Left lung (tissue), 10 donors: ENCODE data around the gene GCGR. TPM values are rescaled to one million over a fixed set of nuclear protein-coding genes. Genes with fewer than 3 reads are reported as not detected.

Source experiments
- ATAC-seq: fragments of 200-7000 bp; cut with Tn5 transposase; one replicate; pipeline ENCODE4 v1.9.1; 2020; ENCODE audit warnings: moderate library complexity
- DNase-seq, 4 donors: peaks; one replicate each; pipeline ENCODE4 v3.0.0-alpha.2; 2013 to 2020
- H3K27ac ChIP-seq, 2 donors: fragments of 200-600 bp; sonication (generic) in 1 of 2; one replicate each; pipeline versions ENCODE4 v1.5.0 to v1.8.0; 2020 to 2021
- H3K27me3 ChIP-seq, 2 donors: fragments of 200-600 bp; sonication (generic) in 1 of 2; one replicate each; pipeline versions ENCODE4 v1.5.0 to v1.8.0; 2020 to 2021
- H3K36me3 ChIP-seq, 2 donors: fragments of 200-600 bp; sonication (generic) in 1 of 2; one replicate each; pipeline versions ENCODE4 v1.5.0 to v1.8.0; 2020 to 2021
- H3K4me1 ChIP-seq, 2 donors: fragments of 200-600 bp; one replicate each; pipeline ENCODE4 v1.8.0; 2021
- H3K4me3 ChIP-seq, 2 donors: fragments of 200-600 bp; sonication (generic) in 1 of 2; one replicate each; pipeline versions ENCODE4 v1.5.0 to v1.8.0; 2020 to 2021; ENCODE audit warnings: mild to moderate bottlenecking in 1 of 2
- H3K9me3 ChIP-seq, 2 donors: fragments of 200-600 bp; sonication (generic) in 1 of 2; one replicate each; pipeline versions ENCODE4 v1.5.0 to v1.8.0; 2020 to 2021
- intact Hi-C, 2 donors: fragments of 100-400 bp; cut with DNase I; formaldehyde crosslinking; loops; one replicate each; pipeline versions ENCODE4 v1.11.2 to v1.14.2; 2022
- polyA plus RNA-seq, 6 donors: library from polyadenylated mRNA; unstranded; fragments of 120-200 nt; gene quantifications; one replicate each; pipeline ENCODE4 v1.2.1, GENCODE V29; 2013; ENCODE audit not compliant: insufficient read length in 6 of 6
- total RNA-seq, 2 donors: library from RNA; stranded (reverse); fragmentation: NEBNext Ultra II Directional; extraction: Animal tissue kit (Norgen Biotek cat#: 25700); gene quantifications; one replicate each; pipeline ENCODE4 v1.2.1, GENCODE V29; 2021
- TF ChIP-seq, protein P1 (sequence below), 2 donors: fragments of 200-600 bp; sonication (generic) in 1 of 2; IDR thresholded peaks; one replicate each; pipeline versions ENCODE4 v1.5.0 to v1.8.0; 2021; ENCODE audit warnings: antibody characterized with exemption in 2 of 2
- donor health status: DM: no; HTN: yes; CAD: no.
- donor health status: DM: no; HTN: no; CAD: no.

GCGR gene
- total and polyA plus RNA-seq, 8 donors = 0.13 to 0.37 (median 0.26) TPM; not detected in 3

DNA sequence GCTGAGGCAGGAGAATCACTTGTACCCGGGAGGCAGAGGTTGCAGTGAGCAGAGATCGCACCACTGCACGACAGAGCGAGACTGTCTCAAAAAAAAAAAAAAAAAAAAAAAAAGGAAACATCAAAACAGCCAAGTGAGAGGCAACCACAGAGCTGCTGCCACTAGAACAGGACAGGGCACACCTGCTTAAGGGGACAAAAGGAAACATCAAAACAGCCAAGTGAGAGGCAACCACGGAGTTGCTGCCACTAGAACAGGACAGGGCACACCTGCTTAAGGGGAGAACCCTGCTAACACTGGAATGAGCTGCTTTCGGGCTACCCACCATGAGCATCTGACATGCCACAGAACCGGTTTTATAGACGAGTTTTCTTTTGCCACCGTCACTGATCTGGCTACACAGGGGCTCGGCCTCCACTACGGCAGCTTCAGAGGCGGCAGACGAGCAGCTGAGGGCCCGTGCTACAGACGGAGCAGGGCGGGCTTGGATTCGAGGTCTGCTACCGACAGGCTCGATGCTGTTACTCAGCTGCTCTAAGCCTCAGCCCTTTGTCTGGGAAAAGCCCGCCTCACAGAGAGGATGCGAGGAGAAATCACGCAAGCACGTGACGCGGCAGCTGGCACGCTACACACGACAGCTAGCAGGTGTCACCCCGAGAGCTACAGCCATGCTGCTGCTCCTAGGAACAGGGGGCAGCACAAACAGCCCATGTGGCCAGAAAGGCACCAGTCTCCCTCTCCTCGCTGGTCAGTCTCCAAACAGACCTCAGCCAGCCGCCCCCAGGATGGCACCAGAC lies 54.4 kb downstream of the GCGR start:
- ATAC-seq = no peak
- Histone ChIP-seq H3K27me3 (no peaks in the 10 kb centered on the region), H3K4me1 (peaks cover 16 to 71% of the 10 kb centered on the region in 2 donors), H3K36me3 (peaks cover 0 to 57% of the 10 kb centered on the region in 2 donors), H3K9me3 (no peaks in the 10 kb centered on the region), H3K27ac (peak overlapping the region in 1 of 2 donors; percentile 1), H3K4me3 (peak overlapping the region in 1 of 2 donors; percentile 97)
- TF ChIP-seq, protein P1, sequence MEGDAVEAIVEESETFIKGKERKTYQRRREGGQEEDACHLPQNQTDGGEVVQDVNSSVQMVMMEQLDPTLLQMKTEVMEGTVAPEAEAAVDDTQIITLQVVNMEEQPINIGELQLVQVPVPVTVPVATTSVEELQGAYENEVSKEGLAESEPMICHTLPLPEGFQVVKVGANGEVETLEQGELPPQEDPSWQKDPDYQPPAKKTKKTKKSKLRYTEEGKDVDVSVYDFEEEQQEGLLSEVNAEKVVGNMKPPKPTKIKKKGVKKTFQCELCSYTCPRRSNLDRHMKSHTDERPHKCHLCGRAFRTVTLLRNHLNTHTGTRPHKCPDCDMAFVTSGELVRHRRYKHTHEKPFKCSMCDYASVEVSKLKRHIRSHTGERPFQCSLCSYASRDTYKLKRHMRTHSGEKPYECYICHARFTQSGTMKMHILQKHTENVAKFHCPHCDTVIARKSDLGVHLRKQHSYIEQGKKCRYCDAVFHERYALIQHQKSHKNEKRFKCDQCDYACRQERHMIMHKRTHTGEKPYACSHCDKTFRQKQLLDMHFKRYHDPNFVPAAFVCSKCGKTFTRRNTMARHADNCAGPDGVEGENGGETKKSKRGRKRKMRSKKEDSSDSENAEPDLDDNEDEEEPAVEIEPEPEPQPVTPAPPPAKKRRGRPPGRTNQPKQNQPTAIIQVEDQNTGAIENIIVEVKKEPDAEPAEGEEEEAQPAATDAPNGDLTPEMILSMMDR (IDR thresholded peaks at IDR 0.05) = no peak
- no peak for DNase-seq
- intact Hi-C loops = no loop called here

DNA sequence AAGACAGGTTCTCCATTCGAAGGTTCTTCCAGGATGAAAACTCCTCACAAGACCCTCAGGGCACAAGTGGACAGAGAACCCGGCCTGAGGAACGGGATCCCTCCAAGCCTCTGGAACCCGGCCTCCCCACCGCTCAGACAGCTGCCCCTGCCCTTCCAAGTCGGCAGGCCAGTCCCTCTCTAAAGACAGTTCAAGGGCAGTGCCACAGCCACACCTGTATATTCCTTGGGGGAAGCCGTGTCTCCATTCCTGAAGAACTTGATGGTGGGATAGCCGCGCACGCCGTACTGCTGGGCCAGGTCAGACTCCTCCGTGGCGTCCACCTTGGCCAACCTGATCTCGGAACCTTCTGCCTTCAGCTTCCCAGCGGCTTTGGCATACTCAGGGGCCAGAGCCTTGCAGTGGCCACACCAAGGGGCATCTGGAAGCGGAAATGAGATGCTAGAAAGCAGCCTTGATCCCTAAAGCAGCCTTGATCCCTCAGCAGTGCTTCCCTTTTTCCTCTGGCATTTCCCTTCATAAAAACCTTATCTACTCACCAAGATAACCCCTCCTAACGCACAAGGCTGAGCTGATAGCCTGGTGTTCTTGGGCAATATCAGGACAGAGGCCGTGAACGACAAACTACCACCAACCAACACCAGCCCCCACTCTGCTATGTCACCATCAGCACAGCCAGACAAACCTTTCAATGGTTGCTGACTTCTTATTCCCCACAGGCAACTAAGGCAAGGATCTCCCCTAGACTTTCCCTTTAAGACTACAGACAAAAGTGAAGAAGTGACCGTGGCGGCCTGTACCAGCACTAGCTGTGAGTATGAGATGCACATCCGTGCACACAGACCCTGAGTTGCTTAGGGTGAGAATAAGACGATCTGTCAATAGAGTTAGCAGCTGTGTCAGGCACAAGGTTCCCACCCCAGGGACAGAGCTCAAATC lies 55.3 kb downstream of the GCGR start:
- TF ChIP-seq, protein P1 (IDR thresholded peaks at IDR 0.05) = no peak
- Histone ChIP-seq H3K27me3 (no peaks in the 10 kb centered on the region), H3K27ac (peak overlapping the region in 1 of 2 donors; percentile 98), H3K36me3 (peaks cover 0 to 52% of the 10 kb centered on the region in 2 donors), H3K4me1 (peaks cover 16 to 80% of the 10 kb centered on the region in 2 donors), H3K4me3 (peak overlapping the region; percentile 95 to 97), H3K9me3 (no peaks in the 10 kb centered on the region)
- DNase-seq (no peak), ATAC-seq (no peak)
- intact Hi-C loops = no loop called here

DNA sequence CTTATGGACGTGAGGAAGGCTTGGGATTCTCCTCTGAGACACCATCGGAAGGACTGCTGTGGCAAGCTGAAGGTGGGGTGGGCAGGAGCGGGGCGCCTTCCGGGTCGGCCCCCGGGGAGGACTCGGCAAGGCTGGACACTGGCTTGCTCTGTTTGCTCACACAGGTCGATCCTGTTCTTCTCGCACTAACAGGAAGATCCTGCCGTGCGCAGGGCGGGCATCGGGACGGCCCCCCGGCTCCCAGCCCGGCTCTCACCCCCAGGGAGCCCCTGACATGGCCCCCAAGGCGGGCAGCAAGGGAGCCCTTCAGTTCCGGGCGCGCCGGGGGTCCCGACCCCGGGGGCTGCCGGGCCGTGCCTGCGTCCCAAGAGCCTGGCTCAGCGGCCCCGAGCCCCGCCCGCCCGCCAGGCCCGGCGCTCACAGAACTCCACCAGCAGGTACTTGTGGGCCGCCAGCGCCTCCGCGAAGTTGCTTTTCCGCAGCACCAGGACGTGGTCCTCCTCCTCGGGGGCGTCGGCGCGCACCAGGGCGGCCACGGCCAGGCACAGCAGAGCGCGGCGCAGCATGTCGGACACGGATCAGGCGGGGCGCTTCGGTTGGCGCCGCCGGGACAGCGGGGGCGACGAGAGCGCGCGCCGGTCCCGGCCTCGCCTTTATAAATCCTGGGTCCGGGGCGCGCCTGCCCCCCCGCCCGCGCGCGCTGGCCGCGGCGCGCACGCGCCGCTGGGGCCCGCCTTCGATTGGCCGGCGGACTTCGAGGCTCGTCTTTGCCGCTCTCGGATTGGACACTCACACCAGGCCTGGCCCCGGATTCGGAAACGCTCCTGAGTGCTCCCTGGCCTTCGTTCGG lies 56.2 kb downstream of the GCGR start, which contains the start of gene P4HB:
Gene P4HB, minus strand, starts transcription at position 630 of the 850 bp plus-strand sequence. Its CDS starts 64 bp downstream, at position 566.
- TF ChIP-seq, protein P1 (IDR thresholded peaks at IDR 0.05) = no peak
- ATAC-seq (no peak), DNase-seq (peak in 1 of 4 donors; percentile 95)
- peaks cover 16 to 85% of the 10 kb centered on the region in 2 donors for H3K4me1 ChIP-seq
- peaks cover 0 to 45% of the 10 kb centered on the region in 2 donors for H3K36me3 ChIP-seq
- H3K27me3 ChIP-seq = no peaks in the 10 kb centered on the region
- no peaks in the 10 kb centered on the region for H3K9me3 ChIP-seq
- peak within 1 kb of the TSS; percentile 95 to 97 for H3K4me3 ChIP-seq
- H3K27ac ChIP-seq = peak within 1 kb of the TSS; percentile 93 to 98
- intact Hi-C loops = no loop called here

DNA sequence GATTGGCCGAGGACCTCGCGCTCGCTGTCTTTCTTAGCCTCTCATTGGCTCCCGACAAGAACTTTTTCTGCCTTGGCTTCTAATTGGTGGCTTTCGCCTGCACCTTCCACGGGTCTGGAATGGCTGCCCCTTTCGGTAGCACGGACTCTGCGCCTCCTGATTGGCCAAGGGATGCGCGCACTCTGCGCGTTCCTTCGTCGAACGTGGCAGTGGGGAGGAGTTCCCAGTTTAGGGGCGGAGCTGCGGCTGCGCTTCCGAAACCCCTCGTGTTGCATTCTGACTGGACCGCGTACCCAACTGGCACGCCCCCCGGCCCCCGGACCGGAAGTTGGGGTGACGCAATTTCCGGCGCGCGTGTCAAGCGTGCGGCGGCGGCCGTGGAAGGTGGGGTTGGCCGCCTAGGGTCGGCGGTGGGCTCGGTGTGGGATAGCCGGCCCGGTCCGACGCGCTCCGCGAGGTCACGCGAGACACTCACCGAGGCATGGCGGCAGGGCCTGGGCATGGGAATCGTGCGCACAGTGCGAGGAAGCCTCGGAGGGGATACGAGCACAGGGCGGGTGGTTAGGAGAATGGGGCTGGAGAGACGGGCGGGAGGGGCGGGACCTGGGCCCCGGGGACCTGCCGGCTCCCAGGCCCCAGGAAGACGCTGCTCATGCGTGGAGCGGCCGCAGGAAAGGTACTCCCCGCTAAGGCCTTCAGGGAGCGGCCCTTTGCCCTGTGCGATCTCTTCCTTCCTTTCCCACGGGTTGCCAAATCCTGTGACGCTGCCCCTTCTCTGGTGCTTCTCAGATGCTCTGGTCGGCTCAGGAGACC lies 57.0 kb downstream of the GCGR start:
- Histone ChIP-seq H3K4me1 (peaks cover 18 to 85% of the 10 kb centered on the region in 2 donors), H3K9me3 (no peaks in the 10 kb centered on the region), H3K36me3 (peaks cover 0 to 44% of the 10 kb centered on the region in 2 donors), H3K27ac (peak overlapping the region; percentile 93 to 98), H3K4me3 (peak overlapping the region; percentile 93 to 97), H3K27me3 (no peaks in the 10 kb centered on the region)
- intact Hi-C loops = no loop called here
- DNase-seq (peak; percentile 98 to 100 (median 100)), ATAC-seq (peak; percentile 94)
- TF ChIP-seq, protein P1 (IDR thresholded peaks at IDR 0.05) = peak in 1 of 2 donors; percentile 11
